Nucleus accumbens (tissue), 56 donors: ENCODE data around the gene ACSS1.

ENCODE experiments used
- DNase-seq, 56 donors: peaks; one replicate each; lab custom pipeline; 2025; lab: John Stamatoyannopoulos, UW

ACSS1 gene

DNA sequence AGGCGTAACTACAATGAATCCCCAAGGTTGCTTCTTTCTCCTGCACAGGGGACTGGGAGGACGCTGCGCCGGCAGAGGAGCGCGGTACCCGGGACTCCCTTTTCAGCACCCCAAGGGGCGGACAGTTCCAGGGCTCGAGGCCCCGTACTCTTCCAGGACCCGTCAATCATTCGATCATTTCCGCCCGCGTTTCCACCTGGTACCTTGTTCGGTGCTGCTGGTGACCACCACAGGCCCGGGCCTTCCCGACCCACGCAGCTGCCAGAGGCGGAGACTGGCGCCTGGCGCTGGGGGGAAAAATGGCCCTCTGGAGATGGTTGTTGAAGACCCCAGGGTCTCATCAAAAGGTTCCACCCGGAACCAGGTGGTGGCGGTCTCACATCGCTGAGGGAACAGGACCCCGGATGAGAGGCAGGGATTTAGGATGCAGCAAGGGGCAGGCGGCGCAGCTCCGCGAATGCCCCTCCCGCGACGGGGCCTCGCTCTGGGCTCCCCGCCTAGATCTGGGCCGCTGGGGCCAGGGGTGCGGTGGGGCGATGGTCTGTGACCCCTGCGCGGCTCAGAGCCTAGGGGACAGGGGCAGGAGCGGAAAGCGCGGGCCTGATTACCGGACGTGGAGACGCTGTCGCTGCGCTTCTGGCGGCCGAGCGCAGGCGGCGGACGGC is 23.3 kb upstream of the ACSS1 start:
- no peak for DNase-seq

DNA sequence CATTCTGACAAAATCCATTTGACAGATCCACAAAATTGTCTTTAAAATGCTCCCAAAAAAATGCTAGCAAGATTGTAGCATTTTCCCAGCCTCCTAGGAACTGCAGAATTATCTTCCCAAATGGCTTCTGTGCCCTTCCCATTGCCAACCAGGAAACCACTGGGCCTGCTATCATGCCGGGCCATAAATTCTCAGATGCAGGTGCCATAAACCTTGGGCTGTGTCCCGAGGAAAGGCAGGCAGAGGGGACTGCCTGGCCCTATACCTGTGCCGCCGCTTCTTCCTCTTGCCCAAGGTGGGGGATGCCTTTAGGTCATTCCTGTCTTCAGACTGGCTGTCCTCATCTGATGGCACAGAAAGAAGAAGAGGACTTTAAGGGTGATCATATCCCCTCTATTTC is 21.2 kb upstream of the ACSS1 start:
- no peak for DNase-seq

DNA sequence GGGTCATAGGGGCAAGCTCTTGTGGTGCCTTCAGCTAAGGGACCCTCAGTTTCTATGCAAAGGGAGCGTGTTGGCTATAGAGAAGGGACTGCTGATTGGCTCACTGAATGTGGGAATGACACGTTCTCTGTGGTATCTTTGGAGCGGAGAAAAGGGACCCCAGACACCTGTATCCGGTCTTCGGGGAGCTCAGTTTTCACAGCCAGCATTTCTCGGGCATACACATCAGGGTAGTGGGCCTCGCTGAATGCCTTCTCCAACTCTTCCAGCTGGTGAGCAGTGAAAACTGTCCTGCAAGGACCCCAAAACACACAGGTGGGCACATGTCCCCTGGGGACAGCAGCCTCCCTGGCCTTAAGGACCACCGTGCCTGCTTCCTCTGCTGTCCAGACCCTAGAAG is 20.7 kb upstream of the ACSS1 start:
- DNase-seq, result no peak

DNA sequence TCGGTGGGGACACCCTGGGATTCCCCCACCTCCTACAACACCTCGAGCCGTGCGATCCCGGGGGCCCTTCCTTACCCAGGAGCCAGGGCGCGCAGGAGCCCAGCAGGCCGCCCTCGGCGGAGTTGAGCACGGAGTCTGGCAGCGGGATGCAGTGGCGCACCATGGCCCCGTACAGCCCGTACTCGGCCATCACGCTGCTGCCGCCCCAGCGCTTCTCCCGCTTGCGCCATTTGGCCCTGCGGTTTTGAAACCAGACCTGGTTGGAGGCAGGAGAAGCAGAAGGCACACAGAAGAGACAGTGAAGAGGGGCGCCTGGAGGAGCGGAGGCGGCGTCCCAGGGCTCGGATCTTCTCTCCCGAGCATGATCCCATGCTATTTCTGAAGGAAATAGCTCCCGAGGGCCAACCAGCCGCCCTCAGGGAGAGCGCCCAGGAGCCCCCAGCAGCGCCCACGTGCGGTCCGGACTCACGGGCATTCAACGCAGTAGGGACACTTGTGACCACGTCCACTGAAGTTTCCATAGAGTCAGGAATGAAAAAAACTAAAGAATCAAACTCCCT is 19.8 kb upstream of the ACSS1 start:
- DNase-seq, result peak in 15 of 56 donors; percentile 10 to 68 (median 43)

DNA sequence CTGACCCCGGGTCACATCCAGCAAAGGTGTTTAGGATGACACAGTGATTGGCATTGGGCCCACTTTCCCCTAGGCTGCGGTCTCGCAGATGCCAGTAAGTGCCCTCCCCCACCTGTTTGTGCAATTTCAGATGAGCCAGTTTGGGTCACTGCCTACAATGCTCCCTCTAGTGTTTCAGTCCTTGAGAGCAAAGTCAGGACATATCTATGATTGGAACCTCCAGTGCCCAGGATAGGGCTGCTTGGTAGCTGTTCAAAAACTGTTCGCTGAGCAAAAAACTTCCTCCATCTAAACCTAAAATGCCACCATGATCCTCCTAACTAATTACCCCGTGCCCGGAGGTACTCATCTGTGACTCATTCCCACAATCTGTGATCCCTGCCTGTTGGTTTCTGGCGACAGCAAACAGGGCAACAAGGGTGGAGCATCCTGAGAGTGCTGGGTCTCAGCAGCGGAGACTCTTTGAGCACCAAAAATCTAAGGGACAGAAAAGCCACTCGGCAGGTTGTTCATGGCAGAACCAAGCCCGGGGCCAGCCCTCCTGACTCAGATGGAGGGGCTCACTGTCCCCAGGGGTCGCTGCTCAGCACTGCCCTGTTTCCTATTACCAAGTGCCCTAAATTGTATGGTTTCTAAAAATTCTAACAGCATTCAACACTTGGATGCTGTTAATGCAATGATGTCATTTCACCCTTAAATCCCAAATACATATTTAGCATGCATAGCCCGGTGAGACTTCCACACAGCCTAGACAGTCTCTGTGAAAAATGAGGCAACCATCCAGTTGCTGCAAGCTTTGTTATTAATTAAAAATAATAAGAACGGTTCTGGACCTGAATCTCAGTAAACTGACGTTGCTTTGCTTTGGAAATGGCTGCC is 19.0 kb upstream of the ACSS1 start:
- DNase-seq, result peak in 6 of 56 donors; percentile 15 to 38 (median 26)

DNA sequence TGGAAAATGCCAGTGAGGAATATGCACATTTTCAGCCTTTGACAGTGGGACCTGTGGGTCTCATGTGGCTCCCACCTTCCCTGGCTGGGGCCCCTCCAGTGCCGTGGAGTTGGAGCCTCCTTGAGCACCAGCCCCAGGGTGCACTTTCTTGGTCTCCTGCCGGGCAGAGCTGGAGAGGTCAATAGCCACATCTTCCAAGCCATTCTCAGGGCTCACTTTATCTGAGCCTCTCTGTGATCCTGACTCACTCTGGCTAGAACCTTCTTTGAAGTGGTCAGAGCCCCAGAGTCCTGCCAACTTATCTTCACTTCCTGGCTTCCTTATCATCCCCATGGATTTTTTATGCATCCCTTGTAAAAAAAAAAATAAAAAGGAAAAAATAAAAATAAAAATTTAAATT is 18.3 kb upstream of the ACSS1 start:
- no peak for DNase-seq

DNA sequence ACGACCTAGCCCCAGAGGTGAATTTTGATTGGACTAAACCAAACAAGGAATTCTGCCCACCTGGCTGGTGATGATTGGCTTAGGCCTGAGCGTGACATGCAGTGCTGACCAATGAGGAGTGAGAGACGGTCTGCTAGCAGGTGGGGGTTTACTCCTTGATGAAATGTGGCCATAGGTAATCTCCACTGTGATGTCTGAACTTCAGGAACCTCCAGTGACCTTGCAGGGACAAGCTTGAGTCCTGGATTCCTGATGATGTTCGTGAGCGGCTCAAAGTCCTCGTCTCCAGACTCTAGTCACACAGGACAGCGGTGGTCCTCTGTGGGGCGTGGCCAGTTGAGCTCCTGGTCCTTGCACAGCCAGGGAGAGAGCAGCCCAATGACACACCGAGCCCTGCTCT is 15.6 kb upstream of the ACSS1 start:
- DNase-seq, result no peak

DNA sequence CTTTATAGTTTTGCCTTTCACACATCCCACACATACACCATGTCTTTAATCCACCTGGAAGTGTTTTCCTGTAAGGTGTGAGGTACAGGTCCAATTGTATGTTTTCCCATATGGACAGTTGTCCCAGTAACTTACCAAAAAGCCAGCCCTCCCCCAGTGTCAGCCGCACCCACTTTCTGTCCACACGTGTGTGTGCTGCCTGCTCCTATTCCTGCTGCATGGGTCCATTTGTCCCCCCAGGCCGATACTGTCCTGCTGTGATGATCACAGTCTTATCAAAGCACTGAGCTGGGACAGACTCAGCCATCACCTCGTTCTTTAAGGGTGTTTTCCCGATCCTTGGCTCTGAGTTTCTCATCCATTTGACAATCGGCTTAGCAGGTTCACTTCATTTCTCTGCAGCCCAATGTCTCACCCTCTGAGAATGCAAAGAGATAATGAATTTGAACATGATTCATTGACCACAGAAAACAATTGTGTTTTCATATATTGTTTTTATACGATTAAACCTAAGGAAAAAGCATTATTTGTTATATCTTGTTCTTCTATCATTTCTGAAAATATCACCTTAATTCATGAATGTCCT is 14.4 kb upstream of the ACSS1 start:
- DNase-seq, result no peak

DNA sequence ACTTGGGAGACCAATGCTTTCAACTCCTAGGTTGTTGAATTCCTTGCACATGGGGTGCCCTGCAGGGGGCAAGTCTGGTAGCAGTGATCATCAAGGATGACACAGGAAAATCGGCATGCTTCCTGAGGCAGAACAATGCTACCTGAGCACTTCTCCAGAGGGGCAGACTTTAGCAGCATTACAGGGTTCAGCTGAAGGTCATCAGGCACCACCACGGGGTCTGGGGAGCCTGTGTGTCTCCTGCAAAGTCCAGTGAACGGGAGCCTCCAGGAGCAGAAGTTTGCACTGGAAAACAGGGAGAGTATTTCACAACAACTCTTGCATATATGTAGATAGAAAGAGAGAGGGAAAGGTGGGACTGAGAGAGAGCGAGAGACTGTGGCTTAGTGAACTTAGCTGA is 13.8 kb upstream of the ACSS1 start:
- no peak for DNase-seq

DNA sequence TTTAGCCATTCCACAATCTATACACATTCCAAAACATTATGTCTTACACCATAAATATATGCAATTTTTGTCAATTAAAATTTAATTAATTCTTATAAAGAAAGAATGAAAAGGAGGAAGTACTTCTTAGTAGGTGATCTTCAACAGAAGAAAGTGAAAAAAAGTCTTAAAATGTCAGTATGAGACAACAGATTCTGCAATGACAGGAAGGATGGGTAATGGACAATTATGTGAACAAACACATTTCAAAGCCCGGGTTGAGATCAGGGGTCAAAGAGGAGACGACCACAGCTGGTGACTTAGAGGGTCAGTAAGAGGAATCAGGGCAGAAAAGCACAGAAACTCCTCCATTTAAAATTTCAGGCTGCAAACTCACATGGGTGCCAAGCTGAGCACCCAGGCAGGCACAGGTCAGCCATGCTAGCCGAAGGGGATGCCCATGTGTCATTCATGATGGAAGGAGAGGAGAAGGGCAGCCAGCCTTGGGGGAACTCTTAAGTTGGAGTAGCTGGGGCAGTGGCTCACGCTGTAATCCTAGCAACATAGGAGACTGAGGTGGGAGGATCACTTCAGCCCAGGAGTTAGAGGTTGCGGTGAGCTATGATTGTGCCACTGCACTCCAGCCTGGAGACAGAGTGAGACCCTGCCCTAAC is 13.0 kb upstream of the ACSS1 start:
- DNase-seq, result no peak

DNA sequence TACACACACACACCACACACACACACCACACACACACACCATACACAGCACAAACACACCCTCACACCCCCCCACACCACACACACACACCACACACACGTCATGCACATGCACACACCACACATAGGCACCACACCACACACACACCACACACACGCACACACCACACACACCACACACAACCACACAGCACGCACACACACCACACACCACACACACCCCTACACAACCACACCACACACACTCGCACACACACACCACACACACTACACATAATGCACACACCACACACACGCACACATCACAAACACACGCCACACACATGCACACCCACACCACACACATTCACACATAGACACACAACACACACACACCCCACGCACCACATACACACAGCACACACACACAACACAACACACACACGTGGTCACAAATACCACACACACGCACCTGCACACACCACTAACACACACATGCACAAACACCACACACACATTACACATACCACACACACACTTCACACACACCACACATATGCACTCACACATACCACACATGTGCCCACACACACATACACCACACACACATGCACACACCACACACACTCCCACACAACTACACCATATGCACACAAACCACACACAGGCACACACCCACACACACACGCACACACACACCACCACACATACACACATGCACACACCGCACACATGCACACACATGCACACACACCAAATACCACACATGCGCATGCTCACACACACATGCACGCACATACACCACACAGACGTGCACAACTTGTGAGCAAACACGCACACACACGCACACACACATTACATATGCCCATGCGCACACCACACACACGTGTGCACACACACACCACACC is 9.4 kb upstream of the ACSS1 start:
- DNase-seq, result no peak

DNA sequence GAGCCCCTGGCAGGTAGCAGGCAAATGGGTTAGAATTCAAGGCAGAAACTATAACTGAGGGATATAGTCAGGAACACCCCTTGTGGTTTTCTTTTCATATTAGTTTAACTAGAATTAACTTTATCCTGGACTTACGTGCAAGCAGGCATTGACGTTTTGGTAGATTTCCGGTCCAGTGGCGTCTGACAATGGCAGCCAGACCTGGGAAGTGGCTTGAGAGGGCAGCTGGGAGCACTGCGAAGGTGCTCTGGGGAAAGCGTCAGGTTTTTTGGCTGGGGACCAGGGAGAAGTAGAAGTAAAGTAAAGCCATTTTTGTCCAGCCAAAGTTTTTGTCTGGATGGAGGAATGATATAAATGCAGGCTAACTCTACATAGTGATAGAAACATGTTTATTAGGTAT is 8.4 kb upstream of the ACSS1 start:
- no peak for DNase-seq

DNA sequence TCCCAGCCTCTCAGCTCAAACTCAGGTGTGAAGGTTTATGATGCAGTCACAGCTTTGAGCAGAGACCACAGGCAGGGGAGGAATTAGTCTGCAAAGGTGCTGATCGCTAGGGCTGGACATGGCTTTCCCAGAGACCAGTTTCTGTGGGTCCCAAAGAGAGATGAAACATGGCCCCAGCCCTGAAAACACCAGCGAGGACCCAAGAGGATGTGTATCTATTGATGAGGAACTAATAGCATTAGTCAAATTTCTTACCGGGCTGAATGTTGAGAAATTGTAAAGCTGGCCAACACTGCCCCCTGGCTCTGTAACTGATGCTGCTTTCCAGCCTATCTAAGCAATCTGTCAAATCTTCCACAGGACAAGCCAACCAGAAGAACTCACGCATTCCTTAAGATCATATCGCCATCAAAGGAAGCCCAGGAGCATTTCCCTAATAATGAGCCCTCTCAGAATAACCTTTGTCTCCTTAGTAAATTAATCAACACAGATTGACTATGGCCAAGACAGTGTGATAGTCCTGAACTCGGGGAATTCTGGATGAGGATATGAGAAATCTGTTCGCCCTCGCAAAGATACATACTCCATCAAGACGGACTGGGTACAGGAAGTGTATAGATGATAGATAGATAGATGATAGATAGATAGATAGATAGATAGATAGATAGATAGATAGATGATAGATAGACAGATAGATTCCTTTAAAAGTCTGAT is 7.8 kb upstream of the ACSS1 start:
- peak in 40 of 56 donors; percentile 23 to 79 (median 44) for DNase-seq

DNA sequence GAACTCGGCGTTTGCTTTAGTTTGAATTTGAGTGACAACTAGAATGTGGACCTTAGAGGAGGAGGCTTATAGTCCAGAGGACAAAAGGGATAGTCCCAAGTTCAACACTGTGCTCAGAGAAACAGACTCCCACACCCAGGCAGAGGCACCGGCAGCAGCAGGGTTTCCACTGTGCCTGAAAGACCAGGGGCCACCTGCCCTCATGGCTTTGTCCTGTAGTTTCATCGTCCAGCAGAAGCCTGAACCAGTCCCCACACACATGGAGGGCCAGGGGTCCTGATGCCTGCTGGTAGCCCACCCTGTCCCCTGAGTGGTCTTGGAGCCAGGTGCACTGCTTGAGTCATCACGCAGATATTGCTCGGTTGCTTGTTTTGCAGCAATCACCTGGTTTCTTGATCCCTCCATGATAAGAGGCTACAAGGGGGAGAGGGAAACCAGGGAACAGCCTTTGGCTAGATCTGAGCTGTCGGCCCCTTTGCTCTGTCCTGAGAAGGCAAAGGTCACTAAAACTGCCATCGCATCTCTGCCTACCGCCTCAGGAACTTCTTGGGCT is 7.2 kb upstream of the ACSS1 start:
- no peak for DNase-seq

DNA sequence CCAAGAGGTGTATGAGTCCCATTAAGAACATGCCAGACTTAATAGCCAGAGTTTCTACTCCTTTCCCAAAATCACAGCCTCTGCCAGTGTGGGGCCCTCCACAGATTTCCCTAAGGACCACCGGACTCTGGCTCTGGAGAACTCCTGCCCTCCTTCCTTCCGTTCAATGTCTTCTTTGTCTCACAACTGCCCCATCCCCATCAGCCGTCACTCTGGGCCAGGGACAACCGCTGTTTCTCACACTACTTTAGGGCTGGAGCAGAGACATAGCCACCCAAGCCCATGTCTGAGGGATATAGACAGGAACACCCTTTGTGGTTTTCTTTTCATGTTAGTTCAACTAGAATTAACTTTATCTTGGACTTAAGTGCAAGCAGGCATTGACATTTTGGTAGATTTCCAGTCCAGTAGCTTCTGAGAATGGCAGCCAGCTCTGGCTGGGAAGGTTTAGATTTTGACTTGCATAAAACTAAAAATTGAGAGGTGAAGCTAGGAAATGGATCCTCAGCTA is 6.7 kb upstream of the ACSS1 start:
- no peak for DNase-seq

DNA sequence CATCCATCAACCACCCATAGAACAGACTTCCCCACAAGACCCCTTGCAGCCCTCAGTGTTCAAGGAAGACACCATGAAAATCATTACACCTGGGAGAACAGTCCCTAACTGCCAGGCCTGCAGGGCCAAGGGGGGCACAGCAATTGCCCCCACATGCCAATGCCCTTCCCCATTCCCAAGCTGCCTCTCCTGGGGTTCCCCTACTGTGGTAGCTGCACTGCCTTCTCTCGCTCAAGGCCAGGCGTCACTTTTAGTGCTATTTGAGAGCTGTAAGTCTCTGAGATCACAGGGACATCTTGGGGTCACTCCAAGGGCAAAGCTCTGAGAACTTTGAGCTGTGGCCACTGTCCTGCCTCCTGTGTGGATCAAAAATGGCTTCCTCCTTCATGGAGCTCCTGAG is 6.0 kb upstream of the ACSS1 start:
- no peak for DNase-seq

DNA sequence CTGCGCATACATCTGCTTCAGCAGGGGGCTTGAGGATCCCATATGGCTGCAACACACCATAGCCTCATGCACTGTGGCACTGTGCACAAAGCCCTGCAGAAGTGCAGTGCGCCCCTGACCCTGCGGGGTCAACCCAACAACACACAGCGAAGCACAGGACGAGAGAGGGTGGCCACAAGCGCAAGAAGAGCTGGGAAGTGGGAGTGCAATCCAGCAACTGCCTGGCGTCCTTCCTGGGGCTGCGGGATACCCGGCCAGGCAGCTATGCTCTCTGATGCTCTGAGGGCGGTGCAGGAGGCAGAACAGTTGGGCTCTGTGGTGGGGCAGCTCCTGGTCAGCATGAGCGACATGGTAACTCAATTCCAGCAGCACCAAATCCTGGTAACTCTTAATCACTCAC is 5.6 kb upstream of the ACSS1 start:
- DNase-seq, result no peak

DNA sequence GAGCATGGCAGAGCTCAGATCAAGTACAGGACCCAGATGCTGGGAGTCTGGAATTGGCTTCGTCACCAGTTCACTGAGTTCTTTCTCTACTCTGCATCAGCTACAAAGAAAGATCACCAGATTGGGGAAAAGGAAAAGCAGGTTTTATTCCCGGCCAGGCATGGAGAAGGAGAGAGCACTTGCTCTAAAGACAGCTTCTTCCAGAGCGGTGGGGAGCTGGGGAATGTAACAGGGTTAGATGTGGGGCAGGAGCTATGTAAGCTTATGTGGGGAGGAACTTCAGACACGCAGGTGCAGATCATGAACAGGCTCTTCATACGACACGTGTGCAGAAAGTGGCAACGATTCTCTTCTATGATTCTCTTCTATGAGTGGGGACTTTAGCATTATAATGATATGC is 4.9 kb upstream of the ACSS1 start:
- DNase-seq, result no peak
